Left hindlimb (tissue), 1 donor: Measurements from ENCODE around the gene SETMAR.
"Not testable (repeated sequence)": the region's sequence is repeated elsewhere in the genome, so short reads cannot be mapped to it uniquely, and the experiment has no call there.

Source experiments
- DNase-seq: peaks from one replicate; pipeline ENCODE4 v3.0.0-alpha.2; 2018

The SETMAR gene

GRCh38 chr3:4314688-4315087 is 11.5 kb downstream of the SETMAR start:
- no peak for DNase-seq

GRCh38 chr3:4320096-4320911 is 17.1 kb downstream of the SETMAR start:
- no peak for DNase-seq

GRCh38 chr3:4321732-4322131 is 18.6 kb downstream of the SETMAR start:
- no peak for DNase-seq

- DNase-seq, result no peak
Measured at GRCh38 chr3:4322635-4323034, 19.5 kb downstream of the SETMAR start.

- DNase-seq, result no peak
Measured at GRCh38 chr3:4323246-4324027, 20.3 kb downstream of the SETMAR start.

GRCh38 chr3:4326868-4327267 is 23.7 kb downstream of the SETMAR start:
- DNase-seq, result no peak

GRCh38 chr3:4329806-4330205 is 26.6 kb downstream of the SETMAR start:
- DNase-seq, result not testable (repeated sequence)

- no peak for DNase-seq
Measured at GRCh38 chr3:4332111-4332510, 28.9 kb downstream of the SETMAR start.

- no peak for DNase-seq
Measured at GRCh38 chr3:4332574-4332973, 29.4 kb downstream of the SETMAR start.

GRCh38 chr3:4332991-4333390 is 29.8 kb downstream of the SETMAR start:
- DNase-seq, result no peak

- DNase-seq, result no peak
Measured at GRCh38 chr3:4334548-4334947, 31.4 kb downstream of the SETMAR start.

GRCh38 chr3:4335840-4336562 is 32.8 kb downstream of the SETMAR start:
- DNase-seq, result no peak

GRCh38 chr3:4336850-4337546 is 33.8 kb downstream of the SETMAR start:
- no peak for DNase-seq

GRCh38 chr3:4338751-4339150 is 35.6 kb downstream of the SETMAR start:
- no peak for DNase-seq

GRCh38 chr3:4340077-4340410 is 36.9 kb downstream of the SETMAR start:
- DNase-seq, result no peak

GRCh38 chr3:4340411-4341335 is 37.5 kb downstream of the SETMAR start:
- DNase-seq, result no peak

- DNase-seq, result no peak
Measured at GRCh38 chr3:4341336-4341675, 38.1 kb downstream of the SETMAR start.

GRCh38 chr3:4343258-4343657 is 40.1 kb downstream of the SETMAR start:
- no peak for DNase-seq

GRCh38 chr3:4350789-4351163 is 47.6 kb downstream of the SETMAR start:
- peak; percentile 40 for DNase-seq

GRCh38 chr3:4351164-4351855 is 48.1 kb downstream of the SETMAR start:
- DNase-seq, result no peak

- no peak for DNase-seq
Measured at GRCh38 chr3:4351872-4352271, 48.7 kb downstream of the SETMAR start.
